ENCODE measurements around the gene SPCS1.
"Not testable (repeated sequence)": the region's sequence is repeated elsewhere in the genome, so short reads cannot be mapped to it uniquely, and the experiment has no call there.

The SPCS1 gene

DNA sequence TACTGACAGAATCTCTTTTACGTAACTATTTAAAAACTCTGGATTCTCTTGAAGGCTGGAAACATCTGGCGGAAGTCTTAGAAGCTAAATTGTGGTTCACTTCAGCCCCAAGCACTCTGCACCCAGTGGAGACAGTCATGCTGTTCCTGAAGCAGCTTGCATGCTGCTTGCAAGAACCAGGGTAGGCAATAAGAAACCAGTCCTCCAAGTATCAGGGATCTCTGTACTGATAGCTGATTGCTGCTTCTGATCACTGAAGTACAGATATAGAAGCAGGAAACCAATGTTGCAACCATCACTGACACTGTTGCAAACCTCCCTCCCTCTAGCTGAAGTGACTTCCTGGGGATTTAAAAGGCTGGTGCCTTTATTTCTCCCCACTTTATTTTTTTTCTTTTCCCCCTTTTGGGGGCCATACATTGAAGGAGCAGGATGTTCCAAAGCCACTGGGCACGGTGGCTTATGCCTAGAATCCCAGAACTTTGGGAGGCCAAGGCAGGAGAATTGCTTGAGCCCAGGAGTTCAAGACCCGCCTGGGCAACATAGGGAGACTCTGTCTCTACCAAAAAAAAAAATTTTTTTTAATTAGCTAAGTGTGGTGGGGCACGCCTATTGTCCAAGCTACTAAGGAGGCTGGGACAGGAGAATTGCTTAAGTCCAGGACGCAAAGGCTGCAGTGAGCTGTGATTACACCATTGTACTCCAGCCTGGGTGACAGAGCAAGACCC, 15.3 kb downstream of the SPCS1 start:
- Histone ChIP-seq H3K9ac (ENCODE audit: insufficient read length, low read depth) (no peak overlapping the region), H3K4me1 (ENCODE audit: insufficient read depth, insufficient read length) (no peaks in the 10 kb centered on the region), H3K36me3 (ENCODE audit: insufficient read depth, insufficient read length, low read length) (peaks cover 12% of the 10 kb centered on the region), H3K27me3 (ENCODE audit: insufficient read depth, insufficient read length) (no peaks in the 10 kb centered on the region), H3K4me3 (ENCODE audit: insufficient read length, low read depth) (no peak overlapping the region), H3K9me3 (ENCODE audit: insufficient read depth, low read length) (no peaks in the 10 kb centered on the region)
- DNase-seq (ENCODE audit: low read depth, low spot score) = no peak
- TF ChIP-seq SUZ12 (IDR thresholded peaks at IDR 0.05; ENCODE audit: extremely low read depth, insufficient read depth, insufficient read length) (no peak), ZNF274 (IDR thresholded peaks at IDR 0.05; ENCODE audit: low read depth, low read length) (no peak), YY1 (IDR thresholded peaks at IDR 0.05; ENCODE audit: insufficient read depth, insufficient read length) (no peak)

GRCh38 chr3:52721730-52722008, 15.8 kb downstream of the SPCS1 start:
- Histone ChIP-seq H3K9ac (ENCODE audit: insufficient read length, low read depth) (no peak overlapping the region), H3K4me3 (ENCODE audit: insufficient read length, low read depth) (no peak overlapping the region), H3K36me3 (ENCODE audit: insufficient read depth, insufficient read length, low read length) (peaks cover 12% of the 10 kb centered on the region), H3K4me1 (ENCODE audit: insufficient read depth, insufficient read length) (no peaks in the 10 kb centered on the region), H3K9me3 (ENCODE audit: insufficient read depth, low read length) (no peaks in the 10 kb centered on the region), H3K27me3 (ENCODE audit: insufficient read depth, insufficient read length) (no peaks in the 10 kb centered on the region)
- no peak for DNase-seq (ENCODE audit: low read depth, low spot score)
- TF ChIP-seq YY1 (IDR thresholded peaks at IDR 0.05; ENCODE audit: insufficient read depth, insufficient read length) (no peak), ZNF274 (IDR thresholded peaks at IDR 0.05; ENCODE audit: low read depth, low read length) (no peak), SUZ12 (IDR thresholded peaks at IDR 0.05; ENCODE audit: extremely low read depth, insufficient read depth, insufficient read length) (no peak)

- no peak overlapping the region for H3K4me3 ChIP-seq (ENCODE audit: insufficient read length, low read depth)
- peaks cover 12% of the 10 kb centered on the region for H3K36me3 ChIP-seq (ENCODE audit: insufficient read depth, insufficient read length, low read length)
- no peak overlapping the region for H3K9ac ChIP-seq (ENCODE audit: insufficient read length, low read depth)
- H3K9me3 ChIP-seq (ENCODE audit: insufficient read depth, low read length) = no peaks in the 10 kb centered on the region
- DNase-seq (ENCODE audit: low read depth, low spot score) = no peak
- no peak for TF ChIP-seq SUZ12 (IDR thresholded peaks at IDR 0.05; ENCODE audit: extremely low read depth, insufficient read depth, insufficient read length)
- TF ChIP-seq YY1 (IDR thresholded peaks at IDR 0.05; ENCODE audit: insufficient read depth, insufficient read length) = no peak
- TF ChIP-seq ZNF274 (IDR thresholded peaks at IDR 0.05; ENCODE audit: low read depth, low read length) = no peak
- no peaks in the 10 kb centered on the region for H3K27me3 ChIP-seq (ENCODE audit: insufficient read depth, insufficient read length)
- H3K4me1 ChIP-seq (ENCODE audit: insufficient read depth, insufficient read length) = no peaks in the 10 kb centered on the region
These were observed 16.6 kb downstream of the SPCS1 start for GRCh38 chr3:52722491-52722890.

DNA sequence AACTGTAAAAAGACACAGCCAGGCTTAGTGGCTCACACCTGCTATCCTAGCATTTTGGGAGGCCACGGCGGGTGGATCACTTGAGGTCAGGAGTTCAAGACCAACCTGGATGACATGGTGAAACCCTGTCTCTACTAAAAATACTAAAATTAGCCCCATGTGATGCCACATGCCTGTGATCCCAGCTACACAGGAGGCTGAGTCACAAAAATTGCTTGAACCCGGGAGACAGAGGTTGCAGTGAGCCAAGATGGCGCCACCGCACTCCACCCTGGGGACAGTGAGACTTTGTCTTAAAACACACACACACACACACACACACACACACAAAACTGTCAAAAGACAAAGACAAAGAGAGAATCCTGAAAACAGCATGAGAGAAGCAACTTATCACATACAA, 18.0 kb downstream of the SPCS1 start:
- Histone ChIP-seq H3K27me3 (ENCODE audit: insufficient read depth, insufficient read length) (no peaks in the 10 kb centered on the region), H3K9ac (ENCODE audit: insufficient read length, low read depth) (no peak overlapping the region), H3K36me3 (ENCODE audit: insufficient read depth, insufficient read length, low read length) (peaks cover 8% of the 10 kb centered on the region), H3K4me1 (ENCODE audit: insufficient read depth, insufficient read length) (no peaks in the 10 kb centered on the region), H3K4me3 (ENCODE audit: insufficient read length, low read depth) (no peak overlapping the region), H3K9me3 (ENCODE audit: insufficient read depth, low read length) (no peaks in the 10 kb centered on the region)
- TF ChIP-seq SUZ12 (IDR thresholded peaks at IDR 0.05; ENCODE audit: extremely low read depth, insufficient read depth, insufficient read length) (no peak), YY1 (IDR thresholded peaks at IDR 0.05; ENCODE audit: insufficient read depth, insufficient read length) (no peak), ZNF274 (IDR thresholded peaks at IDR 0.05; ENCODE audit: low read depth, low read length) (no peak)
- DNase-seq (ENCODE audit: low read depth, low spot score) = no peak

DNA sequence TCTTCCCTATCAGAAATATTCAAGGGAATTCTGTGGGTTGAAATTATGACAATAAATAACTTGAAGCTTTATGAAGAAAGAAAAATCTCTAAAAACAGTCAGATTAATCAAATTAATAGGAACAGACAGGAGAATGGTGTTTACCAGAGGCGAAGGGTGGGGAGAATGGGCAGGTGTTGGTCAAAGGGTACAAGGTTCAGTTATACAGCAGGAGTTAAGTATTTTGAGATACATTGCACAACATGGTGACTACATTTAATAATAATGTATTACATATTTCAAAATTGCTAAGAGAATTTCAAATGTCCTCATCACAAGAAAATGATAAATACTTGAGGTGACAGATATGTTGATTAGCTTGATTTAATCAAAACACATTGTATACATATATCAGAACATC, 18.6 kb downstream of the SPCS1 start:
- Histone ChIP-seq H3K9ac (ENCODE audit: insufficient read length, low read depth) (no peak overlapping the region), H3K36me3 (ENCODE audit: insufficient read depth, insufficient read length, low read length) (peaks cover 8% of the 10 kb centered on the region), H3K9me3 (ENCODE audit: insufficient read depth, low read length) (no peaks in the 10 kb centered on the region), H3K27me3 (ENCODE audit: insufficient read depth, insufficient read length) (no peaks in the 10 kb centered on the region), H3K4me1 (ENCODE audit: insufficient read depth, insufficient read length) (no peaks in the 10 kb centered on the region), H3K4me3 (ENCODE audit: insufficient read length, low read depth) (no peak overlapping the region)
- TF ChIP-seq SUZ12 (IDR thresholded peaks at IDR 0.05; ENCODE audit: extremely low read depth, insufficient read depth, insufficient read length) = no peak
- no peak for TF ChIP-seq YY1 (IDR thresholded peaks at IDR 0.05; ENCODE audit: insufficient read depth, insufficient read length)
- no peak for TF ChIP-seq ZNF274 (IDR thresholded peaks at IDR 0.05; ENCODE audit: low read depth, low read length)
- no peak for DNase-seq (ENCODE audit: low read depth, low spot score)

DNA sequence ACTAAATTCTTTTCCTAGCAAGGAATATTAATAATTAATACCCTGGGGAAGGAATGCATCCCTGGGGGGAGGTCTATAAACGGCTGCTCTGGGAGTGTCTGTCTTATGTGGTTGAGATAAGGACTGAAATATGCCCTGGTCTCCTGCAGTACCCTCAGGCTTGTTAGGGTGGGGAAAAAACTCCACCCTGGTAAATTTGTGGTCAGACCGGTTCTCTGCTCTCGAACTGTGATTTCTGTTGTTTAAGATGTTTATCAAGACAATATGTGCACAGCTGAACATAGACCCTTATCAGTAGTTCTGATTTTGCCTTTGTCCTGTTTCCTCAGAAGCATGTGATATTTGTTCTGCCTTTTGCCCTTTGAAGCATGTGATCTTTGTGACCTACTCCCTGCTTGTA, 22.8 kb downstream of the SPCS1 start:
- H3K4me3 ChIP-seq (ENCODE audit: insufficient read length, low read depth); H3K27me3 ChIP-seq (ENCODE audit: insufficient read depth, insufficient read length); DNase-seq (ENCODE audit: low read depth, low spot score); H3K9ac ChIP-seq (ENCODE audit: insufficient read length, low read depth); H3K4me1 ChIP-seq (ENCODE audit: insufficient read depth, insufficient read length): not testable (repeated sequence)
- Histone ChIP-seq H3K9me3 (ENCODE audit: insufficient read depth, low read length) (peaks cover 23% of the 10 kb centered on the region), H3K36me3 (ENCODE audit: insufficient read depth, insufficient read length, low read length) (peaks cover 38% of the 10 kb centered on the region)

DNA sequence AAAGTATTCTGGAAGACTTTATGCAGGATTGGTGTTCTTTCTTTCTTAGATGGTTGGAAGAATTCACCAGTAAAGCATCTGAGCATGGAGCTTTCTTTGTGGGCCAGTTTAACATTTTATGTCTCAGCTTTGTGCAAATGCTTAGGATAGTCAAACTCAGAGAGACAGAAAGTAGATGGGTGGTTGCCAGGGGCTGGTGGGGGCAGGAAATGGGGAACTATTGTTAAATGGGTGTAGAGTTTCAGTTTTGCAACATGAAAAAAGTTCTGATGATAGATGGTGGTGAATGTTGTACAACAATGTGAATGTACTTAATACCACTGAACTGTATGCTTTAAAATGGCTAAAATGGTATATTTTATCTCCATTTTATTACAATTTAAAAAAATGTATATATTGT, 24.8 kb downstream of the SPCS1 start:
- no peak for DNase-seq (ENCODE audit: low read depth, low spot score)
- H3K9ac ChIP-seq (ENCODE audit: insufficient read length, low read depth) = no peak overlapping the region
- peaks cover 37% of the 10 kb centered on the region for H3K9me3 ChIP-seq (ENCODE audit: insufficient read depth, low read length)
- no peaks in the 10 kb centered on the region for H3K4me1 ChIP-seq (ENCODE audit: insufficient read depth, insufficient read length)
- H3K4me3 ChIP-seq (ENCODE audit: insufficient read length, low read depth) = no peak overlapping the region
- no peaks in the 10 kb centered on the region for H3K27me3 ChIP-seq (ENCODE audit: insufficient read depth, insufficient read length)
- TF ChIP-seq YY1 (IDR thresholded peaks at IDR 0.05; ENCODE audit: insufficient read depth, insufficient read length) (no peak), ZNF274 (IDR thresholded peaks at IDR 0.05; ENCODE audit: low read depth, low read length) (no peak), SUZ12 (IDR thresholded peaks at IDR 0.05; ENCODE audit: extremely low read depth, insufficient read depth, insufficient read length) (no peak)
- H3K36me3 ChIP-seq (ENCODE audit: insufficient read depth, insufficient read length, low read length) = peaks cover 51% of the 10 kb centered on the region

- no peak overlapping the region for H3K9ac ChIP-seq (ENCODE audit: insufficient read length, low read depth)
- H3K4me3 ChIP-seq (ENCODE audit: insufficient read length, low read depth) = no peak overlapping the region
- peaks cover 60% of the 10 kb centered on the region for H3K36me3 ChIP-seq (ENCODE audit: insufficient read depth, insufficient read length, low read length)
- no peaks in the 10 kb centered on the region for H3K27me3 ChIP-seq (ENCODE audit: insufficient read depth, insufficient read length)
- no peaks in the 10 kb centered on the region for H3K4me1 ChIP-seq (ENCODE audit: insufficient read depth, insufficient read length)
- no peak for DNase-seq (ENCODE audit: low read depth, low spot score)
- H3K9me3 ChIP-seq (ENCODE audit: insufficient read depth, low read length) = peaks cover 38% of the 10 kb centered on the region
- no peak for TF ChIP-seq ZNF274 (IDR thresholded peaks at IDR 0.05; ENCODE audit: low read depth, low read length)
- TF ChIP-seq YY1 (IDR thresholded peaks at IDR 0.05; ENCODE audit: insufficient read depth, insufficient read length) = no peak
- TF ChIP-seq SUZ12 (IDR thresholded peaks at IDR 0.05; ENCODE audit: extremely low read depth, insufficient read depth, insufficient read length) = no peak
These were observed 25.7 kb downstream of the SPCS1 start for GRCh38 chr3:52731590-52731989.
